ENCODE results near the gene OR7C1.

DNA sequence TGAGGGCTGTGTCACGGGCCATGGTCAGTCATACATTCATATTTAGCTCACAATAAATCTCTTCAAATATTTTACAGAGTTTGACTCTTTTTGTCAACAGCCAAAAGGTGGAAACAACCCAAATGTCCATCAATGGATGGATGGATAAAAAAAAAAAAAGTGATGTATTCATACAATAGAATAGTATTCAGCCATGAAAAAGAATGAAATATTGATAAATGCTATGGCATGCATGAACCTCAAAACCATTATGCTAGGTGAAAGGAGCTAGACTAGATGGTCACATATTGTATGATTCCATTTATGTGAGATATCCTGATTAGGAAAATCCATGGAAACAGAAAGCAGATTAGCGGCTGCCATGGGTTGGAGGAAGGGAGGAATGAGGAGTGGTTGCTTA is 72.9 kb downstream of the OR7C1 start:
- TF ChIP-seq, protein P1, sequence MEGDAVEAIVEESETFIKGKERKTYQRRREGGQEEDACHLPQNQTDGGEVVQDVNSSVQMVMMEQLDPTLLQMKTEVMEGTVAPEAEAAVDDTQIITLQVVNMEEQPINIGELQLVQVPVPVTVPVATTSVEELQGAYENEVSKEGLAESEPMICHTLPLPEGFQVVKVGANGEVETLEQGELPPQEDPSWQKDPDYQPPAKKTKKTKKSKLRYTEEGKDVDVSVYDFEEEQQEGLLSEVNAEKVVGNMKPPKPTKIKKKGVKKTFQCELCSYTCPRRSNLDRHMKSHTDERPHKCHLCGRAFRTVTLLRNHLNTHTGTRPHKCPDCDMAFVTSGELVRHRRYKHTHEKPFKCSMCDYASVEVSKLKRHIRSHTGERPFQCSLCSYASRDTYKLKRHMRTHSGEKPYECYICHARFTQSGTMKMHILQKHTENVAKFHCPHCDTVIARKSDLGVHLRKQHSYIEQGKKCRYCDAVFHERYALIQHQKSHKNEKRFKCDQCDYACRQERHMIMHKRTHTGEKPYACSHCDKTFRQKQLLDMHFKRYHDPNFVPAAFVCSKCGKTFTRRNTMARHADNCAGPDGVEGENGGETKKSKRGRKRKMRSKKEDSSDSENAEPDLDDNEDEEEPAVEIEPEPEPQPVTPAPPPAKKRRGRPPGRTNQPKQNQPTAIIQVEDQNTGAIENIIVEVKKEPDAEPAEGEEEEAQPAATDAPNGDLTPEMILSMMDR (IDR thresholded peaks at IDR 0.05) = no peak
- no peak for TF ChIP-seq POLR2A (IDR thresholded peaks at IDR 0.05)
